ENCODE data around the gene EMP1.

EMP1 gene

GRCh38 chr12:13205809-13206559, 9.5 kb downstream of the EMP1 start:
- H3K9ac ChIP-seq (ENCODE audit: low read depth in 1 of 2, low read length in 2 of 2), result no peak overlapping the region
- H3K4me1 ChIP-seq (ENCODE audit: control insufficient read depth in 2 of 2, insufficient read depth in 2 of 2, low read length in 2 of 2), result peaks cover 14 to 27% of the 10 kb centered on the region in 2 donors
- H3K4me3 ChIP-seq (ENCODE audit: low read length in 2 of 2), result no peak overlapping the region
- H3K9me3 ChIP-seq (ENCODE audit: control insufficient read depth in 2 of 2, low read length in 2 of 2), result no peaks in the 10 kb centered on the region
- H3K27ac ChIP-seq (ENCODE audit: low read depth in 2 of 2, low read length in 2 of 2), result no peak overlapping the region
- no peaks in the 10 kb centered on the region for H3K36me3 ChIP-seq (ENCODE audit: control insufficient read depth in 2 of 2, insufficient read depth in 2 of 2, low read length in 2 of 2)
- H3K27me3 ChIP-seq (ENCODE audit: control insufficient read depth in 2 of 2, insufficient read depth in 2 of 2, low read length in 2 of 2), result peaks cover 0 to 5% of the 10 kb centered on the region in 2 donors

DNA sequence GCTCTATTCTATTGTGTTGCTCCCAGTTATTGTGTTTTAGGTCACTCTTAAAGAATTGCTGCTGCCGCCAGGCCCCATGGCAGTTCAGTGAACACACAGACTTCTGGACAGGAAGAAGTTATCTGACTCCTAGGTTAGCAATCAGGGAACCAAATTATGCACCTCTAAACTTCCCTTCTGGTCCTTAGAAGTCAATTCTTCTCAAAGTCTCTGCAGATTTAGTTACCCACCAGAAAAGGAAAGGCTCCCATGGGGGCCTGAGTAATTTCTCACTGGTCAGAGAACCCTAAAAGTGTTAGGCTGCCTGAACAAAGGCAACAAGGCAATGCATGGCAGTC, 10.0 kb downstream of the EMP1 start:
- H3K36me3 ChIP-seq (ENCODE audit: control insufficient read depth in 2 of 2, insufficient read depth in 2 of 2, low read length in 2 of 2), result no peaks in the 10 kb centered on the region
- H3K27ac ChIP-seq (ENCODE audit: low read depth in 2 of 2, low read length in 2 of 2), result no peak overlapping the region
- no peaks in the 10 kb centered on the region for H3K9me3 ChIP-seq (ENCODE audit: control insufficient read depth in 2 of 2, low read length in 2 of 2)
- H3K9ac ChIP-seq (ENCODE audit: low read depth in 1 of 2, low read length in 2 of 2), result no peak overlapping the region
- peaks cover 0 to 5% of the 10 kb centered on the region in 2 donors for H3K27me3 ChIP-seq (ENCODE audit: control insufficient read depth in 2 of 2, insufficient read depth in 2 of 2, low read length in 2 of 2)
- peaks cover 14 to 26% of the 10 kb centered on the region in 2 donors for H3K4me1 ChIP-seq (ENCODE audit: control insufficient read depth in 2 of 2, insufficient read depth in 2 of 2, low read length in 2 of 2)
- H3K4me3 ChIP-seq (ENCODE audit: low read length in 2 of 2), result no peak overlapping the region

- peak overlapping the region in 1 of 2 donors; percentile 8 for H3K27ac ChIP-seq (ENCODE audit: low read depth in 2 of 2, low read length in 2 of 2)
- no peak overlapping the region for H3K4me3 ChIP-seq (ENCODE audit: low read length in 2 of 2)
- H3K9me3 ChIP-seq (ENCODE audit: control insufficient read depth in 2 of 2, low read length in 2 of 2), result no peaks in the 10 kb centered on the region
- H3K4me1 ChIP-seq (ENCODE audit: control insufficient read depth in 2 of 2, insufficient read depth in 2 of 2, low read length in 2 of 2), result peaks cover 13 to 26% of the 10 kb centered on the region in 2 donors
- peaks cover 5% of the 10 kb centered on the region in 2 donors for H3K36me3 ChIP-seq (ENCODE audit: control insufficient read depth in 2 of 2, insufficient read depth in 2 of 2, low read length in 2 of 2)
- H3K27me3 ChIP-seq (ENCODE audit: control insufficient read depth in 2 of 2, insufficient read depth in 2 of 2, low read length in 2 of 2), result no peaks in the 10 kb centered on the region
- no peak overlapping the region for H3K9ac ChIP-seq (ENCODE audit: low read depth in 1 of 2, low read length in 2 of 2)
Observed at GRCh38 chr12:13208533-13209435, 12.3 kb downstream of the EMP1 start.

DNA sequence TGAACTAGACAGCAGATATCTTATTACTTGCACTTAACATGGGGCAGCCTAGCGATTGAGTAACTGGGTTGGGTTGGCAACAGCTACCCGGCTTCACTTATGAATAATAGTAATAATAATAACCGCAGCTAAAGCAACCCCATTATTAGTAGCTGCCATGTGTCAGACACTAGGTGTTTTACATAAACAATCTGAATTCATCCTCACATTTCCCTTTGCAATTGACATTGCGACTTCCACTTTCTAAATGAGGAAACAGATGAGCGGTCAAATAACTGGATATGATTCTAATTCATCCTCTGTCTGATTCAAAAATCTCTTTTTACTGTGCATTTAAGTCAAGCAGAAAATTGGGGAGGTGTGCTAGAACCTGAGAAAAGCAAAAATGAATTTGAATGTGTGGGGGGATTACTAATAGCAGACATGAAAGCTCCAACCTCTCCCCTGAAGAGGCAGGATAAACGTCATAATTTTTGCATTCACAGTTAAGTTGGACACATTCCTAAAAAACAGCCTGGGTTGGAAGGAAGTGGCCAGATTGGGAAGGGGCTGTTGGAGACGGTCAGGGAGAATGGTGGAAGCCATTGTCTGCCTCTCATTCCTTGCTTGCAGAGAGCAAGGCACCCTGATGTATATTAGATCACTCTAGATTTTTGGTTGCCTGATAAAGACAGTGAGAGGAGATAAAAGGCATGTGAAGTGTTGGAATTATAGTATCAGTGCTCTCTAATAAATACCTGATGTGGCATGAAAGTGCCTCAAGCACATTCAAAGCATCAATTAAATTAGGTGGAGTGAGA, 13.1 kb downstream of the EMP1 start:
- Histone ChIP-seq H3K27ac (ENCODE audit: low read depth in 2 of 2, low read length in 2 of 2) (no peak overlapping the region), H3K27me3 (ENCODE audit: control insufficient read depth in 2 of 2, insufficient read depth in 2 of 2, low read length in 2 of 2) (no peaks in the 10 kb centered on the region), H3K4me3 (ENCODE audit: low read length in 2 of 2) (no peak overlapping the region), H3K36me3 (ENCODE audit: control insufficient read depth in 2 of 2, insufficient read depth in 2 of 2, low read length in 2 of 2) (peaks cover 9 to 12% of the 10 kb centered on the region in 2 donors), H3K4me1 (ENCODE audit: control insufficient read depth in 2 of 2, insufficient read depth in 2 of 2, low read length in 2 of 2) (peaks cover 13 to 21% of the 10 kb centered on the region in 2 donors), H3K9ac (ENCODE audit: low read depth in 1 of 2, low read length in 2 of 2) (no peak overlapping the region), H3K9me3 (ENCODE audit: control insufficient read depth in 2 of 2, low read length in 2 of 2) (no peaks in the 10 kb centered on the region)

- H3K27me3 ChIP-seq (ENCODE audit: control insufficient read depth in 2 of 2, insufficient read depth in 2 of 2, low read length in 2 of 2), result no peaks in the 10 kb centered on the region
- H3K9ac ChIP-seq (ENCODE audit: low read depth in 1 of 2, low read length in 2 of 2), result no peak overlapping the region
- peaks cover 13 to 21% of the 10 kb centered on the region in 2 donors for H3K4me1 ChIP-seq (ENCODE audit: control insufficient read depth in 2 of 2, insufficient read depth in 2 of 2, low read length in 2 of 2)
- H3K27ac ChIP-seq (ENCODE audit: low read depth in 2 of 2, low read length in 2 of 2), result no peak overlapping the region
- H3K36me3 ChIP-seq (ENCODE audit: control insufficient read depth in 2 of 2, insufficient read depth in 2 of 2, low read length in 2 of 2), result peaks cover 12% of the 10 kb centered on the region in 2 donors
- no peaks in the 10 kb centered on the region for H3K9me3 ChIP-seq (ENCODE audit: control insufficient read depth in 2 of 2, low read length in 2 of 2)
- no peak overlapping the region for H3K4me3 ChIP-seq (ENCODE audit: low read length in 2 of 2)
Observed at GRCh38 chr12:13210236-13211190, 14.0 kb downstream of the EMP1 start.

GRCh38 chr12:13211191-13211858, 14.8 kb downstream of the EMP1 start:
- Histone ChIP-seq H3K4me1 (ENCODE audit: control insufficient read depth in 2 of 2, insufficient read depth in 2 of 2, low read length in 2 of 2) (peaks cover 13 to 21% of the 10 kb centered on the region in 2 donors), H3K36me3 (ENCODE audit: control insufficient read depth in 2 of 2, insufficient read depth in 2 of 2, low read length in 2 of 2) (peaks cover 12 to 17% of the 10 kb centered on the region in 2 donors), H3K4me3 (ENCODE audit: low read length in 2 of 2) (no peak overlapping the region), H3K9ac (ENCODE audit: low read depth in 1 of 2, low read length in 2 of 2) (no peak overlapping the region), H3K9me3 (ENCODE audit: control insufficient read depth in 2 of 2, low read length in 2 of 2) (no peaks in the 10 kb centered on the region), H3K27ac (ENCODE audit: low read depth in 2 of 2, low read length in 2 of 2) (no peak overlapping the region), H3K27me3 (ENCODE audit: control insufficient read depth in 2 of 2, insufficient read depth in 2 of 2, low read length in 2 of 2) (no peaks in the 10 kb centered on the region)

GRCh38 chr12:13211859-13212664, 15.5 kb downstream of the EMP1 start:
- no peak overlapping the region for H3K4me3 ChIP-seq (ENCODE audit: low read length in 2 of 2)
- no peak overlapping the region for H3K9ac ChIP-seq (ENCODE audit: low read depth in 1 of 2, low read length in 2 of 2)
- no peaks in the 10 kb centered on the region for H3K27me3 ChIP-seq (ENCODE audit: control insufficient read depth in 2 of 2, insufficient read depth in 2 of 2, low read length in 2 of 2)
- H3K4me1 ChIP-seq (ENCODE audit: control insufficient read depth in 2 of 2, insufficient read depth in 2 of 2, low read length in 2 of 2), result peaks cover 13 to 21% of the 10 kb centered on the region in 2 donors
- no peaks in the 10 kb centered on the region for H3K9me3 ChIP-seq (ENCODE audit: control insufficient read depth in 2 of 2, low read length in 2 of 2)
- peaks cover 12 to 21% of the 10 kb centered on the region in 2 donors for H3K36me3 ChIP-seq (ENCODE audit: control insufficient read depth in 2 of 2, insufficient read depth in 2 of 2, low read length in 2 of 2)
- no peak overlapping the region for H3K27ac ChIP-seq (ENCODE audit: low read depth in 2 of 2, low read length in 2 of 2)

DNA sequence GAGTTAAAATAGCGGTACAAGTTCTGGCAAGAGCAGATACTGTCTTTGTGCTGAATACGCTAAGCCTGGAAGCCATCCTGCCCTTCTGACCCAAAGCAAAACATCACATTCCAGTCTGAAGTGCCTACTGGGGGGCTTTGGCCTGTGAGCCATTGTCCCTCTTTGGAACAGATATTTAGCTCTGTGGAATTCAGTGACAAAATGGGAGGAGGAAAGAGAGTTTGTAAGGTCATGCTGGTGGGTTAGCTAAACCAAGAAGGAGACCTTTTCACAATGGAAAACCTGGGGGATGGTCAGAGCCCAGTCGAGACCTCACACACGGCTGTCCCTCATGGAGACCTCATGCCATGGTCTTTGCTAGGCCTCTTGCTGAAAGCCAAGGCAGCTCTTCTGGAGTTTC, 18.5 kb downstream of the EMP1 start:
- Histone ChIP-seq H3K27ac (ENCODE audit: low read depth in 2 of 2, low read length in 2 of 2) (no peak overlapping the region), H3K36me3 (ENCODE audit: control insufficient read depth in 2 of 2, insufficient read depth in 2 of 2, low read length in 2 of 2) (peaks cover 12 to 23% of the 10 kb centered on the region in 2 donors), H3K4me1 (ENCODE audit: control insufficient read depth in 2 of 2, insufficient read depth in 2 of 2, low read length in 2 of 2) (peaks cover 3 to 10% of the 10 kb centered on the region in 2 donors), H3K9me3 (ENCODE audit: control insufficient read depth in 2 of 2, low read length in 2 of 2) (no peaks in the 10 kb centered on the region), H3K4me3 (ENCODE audit: low read length in 2 of 2) (no peak overlapping the region), H3K9ac (ENCODE audit: low read depth in 1 of 2, low read length in 2 of 2) (no peak overlapping the region), H3K27me3 (ENCODE audit: control insufficient read depth in 2 of 2, insufficient read depth in 2 of 2, low read length in 2 of 2) (no peaks in the 10 kb centered on the region)

Data from mucosa of rectum (tissue), 2 donors.